K562 (cell line): ENCODE measurements around the gene OCIAD2. TPM values are rescaled to one million over a fixed set of nuclear protein-coding genes. Genes with fewer than 3 reads are reported as not detected.

Experiments used
- ATAC-seq: fragments of 200-7000 bp; cut with Tn5 transposase; 3 replicates; pipeline ENCODE4 v1.9.1; 2020; ENCODE audit warnings: moderate library complexity
- BruUV-seq: library from RNA; stranded (reverse); fragments of 400-500 nt; replicated peaks from 2 replicates; lab custom pipeline; 2021; lab: Mats Ljungman, UMichigan
- CTCF ChIA-PET: fragments of 300-600 bp; formaldehyde crosslinking; extraction: SDS; loops from one replicate; lab custom pipeline; 2021; ENCODE audit warnings: low intra/inter-chr PET ratio; lab: Yijun Ruan, JAX
- POLR2A ChIA-PET: fragments of 300-600, 350-650 bp; sonication (Branson Sonifier 250); formaldehyde crosslinking; extraction: SDS; loops from one replicate; lab custom pipeline; 2021; ENCODE audit warnings: antibody characterized with exemption, inconsistent platforms; lab: Yijun Ruan, JAX
- DNase-seq, 4 experiments: peaks; one replicate each; pipeline versions ENCODE4 v3.0.0 to v3.0.0-alpha.2; 2011 to 2018; ENCODE audit warnings: low spot score in 3 of 4, mixed read lengths in 3 of 4; ENCODE audit errors: extremely low read depth in 1 of 4
- FAIRE-seq: peaks from 2 replicates; lab custom pipeline; 2011; peaks lifted over from hg19 to GRCh38; lab: Jason Lieb, UNC
- H2AFZ ChIP-seq: 2 replicates; pipeline ENCODE4 v1.6.0; 2011; ENCODE audit warnings: low read depth, low read length, control low read depth, inconsistent platforms
- H3K27ac ChIP-seq: fragments of 200-600 bp; 3 replicates; pipeline ENCODE4 v1.8.0; 2011; ENCODE audit warnings: low read depth, mild to moderate bottlenecking, control low read depth, inconsistent platforms, low read length, moderate library complexity, mixed read lengths; ENCODE audit errors: extremely low read depth
- H3K27me3 ChIP-seq, 2 experiments: fragments of 300-600 bp in 1 of 2; 2 replicates in 1 of 2; 3 replicates in 1 of 2; pipeline versions ENCODE4 v1.6.0 to v1.8.0; 2011; ENCODE audit warnings: inconsistent platforms in 2 of 2, low read length in 2 of 2, mild to moderate bottlenecking in 1 of 2, mixed read lengths in 1 of 2, moderate library complexity in 1 of 2; ENCODE audit not compliant: control insufficient read depth in 2 of 2, insufficient read depth in 2 of 2
- H3K36me3 ChIP-seq: fragments of 300-600 bp; 3 replicates; pipeline ENCODE4 v1.8.0; 2011; ENCODE audit warnings: mild to moderate bottlenecking, low read length, inconsistent platforms; ENCODE audit not compliant: control insufficient read depth, insufficient read depth
- H3K4me1 ChIP-seq, 2 experiments: fragments of 200-600 bp in 1 of 2; replicated peaks in 1 of 2; 2 replicates in 1 of 2; 3 replicates in 1 of 2; pipeline versions ENCODE4 v1.5.1 to v1.8.0; 2011; ENCODE audit warnings: inconsistent platforms in 2 of 2, low read length in 2 of 2, mild to moderate bottlenecking in 1 of 2, mixed read lengths in 1 of 2, moderate library complexity in 1 of 2; ENCODE audit not compliant: control insufficient read depth in 2 of 2, insufficient read depth in 2 of 2
- H3K4me2 ChIP-seq: 2 replicates; pipeline ENCODE4 v1.6.1; 2011; ENCODE audit warnings: low read length, control low read depth, inconsistent platforms, mixed read lengths; ENCODE audit not compliant: insufficient read depth
- H3K4me3 ChIP-seq: fragments of 200-600 bp; sonication (generic), shearing (Covaris generic); 2 replicates; pipeline ENCODE4 v1.5.1; 2016; ENCODE audit warnings: control low read depth, inconsistent platforms
- H3K79me2 ChIP-seq: fragments of 200-600 bp; 3 replicates; pipeline ENCODE4 v1.8.0; 2011; ENCODE audit warnings: low read length, inconsistent platforms; ENCODE audit not compliant: control insufficient read depth, insufficient read depth
- H3K9ac ChIP-seq, 2 experiments: 2 replicates each; pipeline versions ENCODE4 v1.6.0 to v1.6.1; 2011; ENCODE audit warnings: low read depth in 2 of 2, low read length in 2 of 2, control low read depth in 1 of 2, inconsistent platforms in 1 of 2, mild to moderate bottlenecking in 1 of 2, mixed read lengths in 1 of 2; ENCODE audit not compliant: insufficient read depth in 1 of 2
- H3K9me1 ChIP-seq: one replicate; pipeline ENCODE4 v1.6.0; 2011; ENCODE audit warnings: inconsistent platforms, mild to moderate bottlenecking, low read length, moderate library complexity; ENCODE audit not compliant: control insufficient read depth, insufficient read depth
- H3K9me3 ChIP-seq: replicated peaks from 2 replicates; pipeline ENCODE4 v1.5.1; 2011; ENCODE audit warnings: low read depth, low read length, inconsistent platforms; ENCODE audit not compliant: control insufficient read depth, insufficient read depth
- H4K20me1 ChIP-seq: replicated peaks from 2 replicates; pipeline ENCODE4 v1.6.1; 2011; ENCODE audit warnings: low read length, inconsistent platforms, mixed read lengths; ENCODE audit not compliant: control insufficient read depth, insufficient read depth
- ATF3 ChIP-seq, 2 experiments: fragments of 450-650 bp in 1 of 2; sonication (generic) in 1 of 2; formaldehyde crosslinking in 1 of 2; IDR thresholded peaks in 1 of 2; conservative IDR thresholded peaks in 1 of 2; 2 replicates each; pipeline versions ENCODE4 v1.6.1 to v1.8.1; 2016 to 2023; ENCODE audit warnings: mild to moderate bottlenecking in 2 of 2, moderate library complexity in 2 of 2, inconsistent platforms in 1 of 2, missing genetic modification reagents in 1 of 2
- ATF4 ChIP-seq: fragments of 450-650 bp; formaldehyde crosslinking; IDR thresholded peaks from 2 replicates; pipeline ENCODE4 v1.4.0; 2022; ENCODE audit warnings: mild to moderate bottlenecking, moderate library complexity
- ATF7 ChIP-seq: fragments of 450-650 bp; IDR thresholded peaks from 2 replicates; pipeline ENCODE4 v1.7.1; 2014; ENCODE audit warnings: mild to moderate bottlenecking, moderate library complexity
- CEBPG ChIP-seq, 3 experiments: fragments of 200-800 bp in 1 of 3; sonication (Bioruptor generic) in 1 of 3; sonication (generic) in 1 of 3; formaldehyde crosslinking in 1 of 3; IDR thresholded peaks in 2 of 3; conservative IDR thresholded peaks in 1 of 3; 2 replicates each; pipeline versions ENCODE4 v1.6.1 to v1.8.0; 2016 to 2022; ENCODE audit warnings: missing compliant biosample characterization in 2 of 3, missing genetic modification characterization in 2 of 3, mild to moderate bottlenecking in 1 of 3, missing genetic modification reagents in 1 of 3
- ETV1 ChIP-seq: fragments of 450-650 bp; conservative IDR thresholded peaks from 2 replicates; pipeline ENCODE4 v1.6.1; 2016; ENCODE audit warnings: missing genetic modification characterization, control low read depth, low read depth, missing compliant biosample characterization
- POLR3A ChIP-seq: IDR thresholded peaks from 2 replicates; pipeline ENCODE4 v1.6.1; 2011; ENCODE audit warnings: borderline replicate concordance, mild to moderate bottlenecking, moderate library complexity; ENCODE audit not compliant: insufficient read length, insufficient read depth; ENCODE audit errors: extremely low read depth
- RBM14 ChIP-seq: fragments of 200-400 bp; formaldehyde crosslinking; IDR thresholded peaks from 2 replicates; pipeline ENCODE4 v1.6.1; 2018; ENCODE audit warnings: low read depth, mild to moderate bottlenecking, low read length, moderate library complexity, borderline replicate concordance; ENCODE audit not compliant: insufficient read depth
- TRIM24 ChIP-seq, 2 experiments: fragments of 450-650 bp; IDR thresholded peaks; 2 replicates each; pipeline ENCODE4 v1.6.1; 2016
- in situ Hi-C: fragments of 300-500 bp; cut with MboI; formaldehyde crosslinking; loops from 4 replicates; pipeline ENCODE4 v1.15.0; 2018; ENCODE audit warnings: inconsistent platforms, mixed read lengths
- intact Hi-C: fragments of 100-400 bp; cut with micrococcal nuclease; formaldehyde crosslinking; loops from 2 replicates; pipeline ENCODE4 v1.14.2; 2022
- polyA plus RNA-seq, 8 experiments: library from polyadenylated mRNA; depleted of rRNA in 4 of 8; stranded (reverse) in 5 of 8; unstranded in 3 of 8; fragments of >200 nt; fragmentation: Nextera tagmentation in 2 of 8; fragmentation: Illumina TruSeq in 1 of 8; extraction: Ambion mirVana in 2 of 8; extraction: Trizol in 1 of 8; gene quantifications; 2 replicates each; pipeline versions ENCODE4 v1.2.1 to v1.2.3, GENCODE V29; 2011 to 2014; ENCODE audit warnings: inconsistent platforms in 1 of 8, missing spikeins in 1 of 8
- total RNA-seq, 7 experiments: library from RNA; depleted of rRNA in 6 of 7; stranded (reverse); fragments of >200 nt in 6 of 7; fragmentation: Illumina TruSeq in 2 of 7; extraction: Trizol in 2 of 7; gene quantifications; 2 replicates each; pipeline versions ENCODE4 v1.2.1 to v1.2.3, GENCODE V29; 2011 to 2021; ENCODE audit warnings: low replicate concordance in 1 of 7

The OCIAD2 gene
- total and polyA plus RNA-seq, 9 of the 15 experiments (the other 6 are each of a cell fraction or from before 2014, with no cell fraction given): 0.11 to 0.98 TPM; not detected in 7

- no peak for FAIRE-seq
- no peak overlapping the region for H3K27ac ChIP-seq
- H3K9ac ChIP-seq: no peak overlapping the region
- H3K36me3 ChIP-seq: no peaks in the 10 kb centered on the region
- CTCF ChIA-PET: no interaction called here
- H3K9me3 ChIP-seq: no peaks in the 10 kb centered on the region
- peak; percentile 56; the same call in 2 of the 3 replicates for ATAC-seq
- H3K4me3 ChIP-seq: no peak overlapping the region
- no peak overlapping the region for H2AFZ ChIP-seq
- H3K27me3 ChIP-seq: peaks cover 0 to 9% of the 10 kb centered on the region in 2 experiments; a peak in 2 of 5 replicates
- H4K20me1 ChIP-seq: no peaks in the 10 kb centered on the region; the same call in 1 of the 2 replicates
- no peaks in the 10 kb centered on the region for H3K79me2 ChIP-seq
- POLR2A ChIA-PET: no interaction called here
- BruUV-seq: no TSS peak
- peaks cover 0 to 6% of the 10 kb centered on the region in 2 experiments; a peak in 2 of 5 replicates for H3K4me1 ChIP-seq
- TF ChIP-seq ETV1 (tag) (peak; percentile 39), RBM14 (no peak), POLR3A (no peak), CEBPG (CRISPR knock-in tag; IDR thresholded peaks at IDR 0.05) (peak; percentile 67), CEBPG (tag; conservative IDR thresholded peaks at IDR 0.05 in 1 of 2, IDR thresholded peaks at IDR 0.05 in 1 of 2) (peak in 1 of 2 experiments; percentile 91; a peak in 2 of 4 replicates), ATF4 (CRISPR knock-in tag) (0 out of 2 replicates have a peak, but pooled peaks have one; percentile 62), TRIM24 (IDR thresholded peaks at IDR 0.05) (peak; percentile 56 to 69; a peak in 2 of 4 replicates), ATF7 (peak; percentile 33; the same call in 1 of the 2 replicates), ATF3 (IDR thresholded peaks at IDR 0.05) (peak; percentile 62), ATF3 (CRISPR knock-in tag; conservative IDR thresholded peaks at IDR 0.05) (no peak)
- no peak overlapping the region for H3K4me2 ChIP-seq
- in situ Hi-C loops: no loop called here
- intact Hi-C loops: no loop called here
- no peaks in the 10 kb centered on the region for H3K9me1 ChIP-seq
- no peak for DNase-seq
Observed at GRCh38 chr4:48910511-48910910, 3.9 kb upstream of the OCIAD2 start.
